Measurements from ENCODE around the gene TPH2. TPM values are rescaled to one million over a fixed set of nuclear protein-coding genes. Genes with fewer than 3 reads are reported as not detected.

Gene TPH2
- total and polyA plus RNA-seq, 2 of the 13 experiments (the other 11 are each of a cell fraction or from before 2014, with no cell fraction given) = not detected

GRCh38 chr12:72041811-72042210, 103.2 kb downstream of the TPH2 start:
- Histone ChIP-seq H3K36me3 (replicated peaks in 1 of 2; ENCODE audit: control insufficient read depth in 1 of 2, insufficient read depth in 2 of 2, low read length in 2 of 2) (no peaks in the 10 kb centered on the region), H3K27ac (ENCODE audit: extremely low read length, insufficient read depth, low read length) (no peak overlapping the region), H2AFZ (ENCODE audit: low read length) (no peak overlapping the region), H3K9me3 (ENCODE audit: low read length) (no peaks in the 10 kb centered on the region), H3K4me1 (ENCODE audit: insufficient read depth, low read length) (no peaks in the 10 kb centered on the region), H3K4me2 (ENCODE audit: low read depth, low read length) (no peak overlapping the region), H3K9ac (ENCODE audit: insufficient read depth, low read depth, low read length) (no peak overlapping the region), H3K27me3 (ENCODE audit: control insufficient read depth in 1 of 2, insufficient read depth in 2 of 2, low read length in 2 of 2) (no peaks in the 10 kb centered on the region), H3K79me2 (ENCODE audit: insufficient read depth, low read length) (no peaks in the 10 kb centered on the region), H4K20me1 (ENCODE audit: insufficient read depth, low read length) (no peaks in the 10 kb centered on the region), H3K4me3 (replicated peaks in 1 of 3; ENCODE audit: insufficient read depth in 1 of 3, low read depth in 2 of 3, low read length in 3 of 3) (no peak overlapping the region)
- POLR2A ChIA-PET = no interaction called here
- 0% methylated on average over 2 of the region's 2 CpGs for WGBS (ENCODE audit: low lambda C conversion rate)
- in situ Hi-C loops (cut with HindIII; ENCODE audit: extremely low pct_ligation_motif_present, low pct_unique_long_range_greater_than_20kb) (no loop called here), intact Hi-C loops (cut with micrococcal nuclease; ENCODE audit: unreplicated experiment) (no loop called here)
- FAIRE-seq (no peak), DNase-seq (ENCODE audit: low spot score) (no peak), ATAC-seq (no peak)
- TF ChIP-seq NR1H2 (CRISPR knock-in tag; IDR thresholded peaks at IDR 0.05; ENCODE audit: borderline replicate concordance, low read depth) = no peak
- TF ChIP-seq SRSF9 (IDR thresholded peaks at IDR 0.05; ENCODE audit: borderline replicate concordance, insufficient read depth, low read depth, low read length, poor library complexity, severe bottlenecking) = no peak
- CTCF ChIA-PET (ENCODE audit: low intra/inter-chr PET ratio, low total read pairs) = no interaction called here
- no TSS peak for BruUV-seq (replicated peaks)

GRCh38 chr12:72053604-72054003, 115.0 kb downstream of the TPH2 start:
- WGBS (ENCODE audit: low lambda C conversion rate) = 21% methylated on average over 2 of the region's 2 CpGs
- no peak overlapping the region for H3K27ac ChIP-seq (ENCODE audit: extremely low read length, insufficient read depth, low read length)
- 0 out of 5 replicates have a peak, but pooled peaks cover 0 to 6% of the 10 kb centered on the region in 2 experiments for H3K27me3 ChIP-seq (ENCODE audit: control insufficient read depth in 1 of 2, insufficient read depth in 2 of 2, low read length in 2 of 2)
- H3K4me3 ChIP-seq (replicated peaks in 1 of 3; ENCODE audit: insufficient read depth in 1 of 3, low read depth in 2 of 3, low read length in 3 of 3) = no peak overlapping the region
- no peak for ATAC-seq
- H2AFZ ChIP-seq (ENCODE audit: low read length) = no peak overlapping the region
- POLR2A ChIA-PET = no interaction called here
- H3K79me2 ChIP-seq (ENCODE audit: insufficient read depth, low read length) = no peaks in the 10 kb centered on the region
- H3K9ac ChIP-seq (ENCODE audit: insufficient read depth, low read depth, low read length) = no peak overlapping the region
- H3K36me3 ChIP-seq (replicated peaks in 1 of 2; ENCODE audit: control insufficient read depth in 1 of 2, insufficient read depth in 2 of 2, low read length in 2 of 2) = no peaks in the 10 kb centered on the region
- no peak overlapping the region for H3K4me2 ChIP-seq (ENCODE audit: low read depth, low read length)
- CTCF ChIA-PET (ENCODE audit: low intra/inter-chr PET ratio, low total read pairs) = no interaction called here
- in situ Hi-C loops (cut with HindIII; ENCODE audit: extremely low pct_ligation_motif_present, low pct_unique_long_range_greater_than_20kb) = no loop called here
- no peaks in the 10 kb centered on the region for H3K4me1 ChIP-seq (ENCODE audit: insufficient read depth, low read length)
- H3K9me3 ChIP-seq (ENCODE audit: low read length) = no peaks in the 10 kb centered on the region
- DNase-seq (ENCODE audit: low spot score) = no peak
- no peaks in the 10 kb centered on the region for H4K20me1 ChIP-seq (ENCODE audit: insufficient read depth, low read length)
- BruUV-seq (replicated peaks) = no TSS peak
- intact Hi-C loops (cut with micrococcal nuclease; ENCODE audit: unreplicated experiment) = no loop called here
- FAIRE-seq = no peak
- TF ChIP-seq ELF4 (CRISPR knock-in tag; IDR thresholded peaks at IDR 0.05; ENCODE audit: borderline replicate concordance) (no peak), TEAD3 (CRISPR knock-in tag; optimal IDR thresholded peaks at IDR 0.05; ENCODE audit: borderline replicate concordance) (no peak), CREB3 (CRISPR knock-in tag; IDR thresholded peaks at IDR 0.05) (no peak), SAP130 (CRISPR knock-in tag; IDR thresholded peaks at IDR 0.05; ENCODE audit: low read depth) (no peak), ZBTB40 (IDR thresholded peaks at IDR 0.05) (no peak), ZBTB40 (CRISPR knock-in tag; IDR thresholded peaks at IDR 0.05) (no peak), ZBTB38 (CRISPR knock-in tag; IDR thresholded peaks at IDR 0.05) (no peak), GZF1 (CRISPR knock-in tag; IDR thresholded peaks at IDR 0.05) (no peak)

Data from HepG2 (cell line).